ENCODE measurements around the gene RANBP6. TPM values are rescaled to one million over a fixed set of nuclear protein-coding genes. Genes with fewer than 3 reads are reported as not detected.
A peak's percentile ranks its signal among the peaks of the same experiment; 100 is the strongest.

Gene RANBP6
- total and polyA plus RNA-seq, 2 donors (not counting 1 experiment from before 2014, with no cell fraction given), result 7.2 to 25.9 TPM

- no peaks in the 10 kb centered on the region for H3K27me3 ChIP-seq (replicated peaks in 1 of 4; ENCODE audit: control extremely low read depth in 1 of 4, control insufficient read depth in 3 of 4, insufficient read depth in 4 of 4, low read length in 3 of 4)
- DNase-seq, result peak; percentile 92
- no peaks in the 10 kb centered on the region for H3K9me3 ChIP-seq (ENCODE audit: control extremely low read depth in 1 of 3, control insufficient read depth in 2 of 3, insufficient read depth in 1 of 3, low read length in 2 of 3)
- H3K4me2 ChIP-seq (replicated peaks; ENCODE audit: low read depth, low read length, poor library complexity, severe bottlenecking), result peak overlapping the region; percentile 96
- peaks cover 0 to 17% of the 10 kb centered on the region in 2 experiments for H3K36me3 ChIP-seq (replicated peaks in 1 of 2; ENCODE audit: control extremely low read depth in 1 of 2, control insufficient read depth in 1 of 2, extremely low read depth in 1 of 2, insufficient read depth in 2 of 2, low read length in 1 of 2)
- H4K20me1 ChIP-seq (ENCODE audit: control insufficient read depth, insufficient read depth, low read length, poor library complexity, severe bottlenecking), result peaks cover 6% of the 10 kb centered on the region
- intact Hi-C loops (cut with micrococcal nuclease), result loop anchor here (1.0 to 10.0 kb wide), 8 partner anchors 8 to 1330 kb away; partner anchors contain the start of genes AK3, CDC37L1, PLGRKT and RANBP6
- H3K27ac ChIP-seq (ENCODE audit: low read length in 2 of 2), result peak overlapping the region; percentile 86 to 91
- POLR2A ChIA-PET, result interaction anchor here (0.8 to 1.3 kb wide), 4 partner anchors 8 to 1328 kb away, joined by 3 to 7 read pairs (median 4); partner anchors contain the start of genes CDC37L1, PLGRKT and RANBP6
- Mint-ChIP-seq H3K4me3 (peak overlapping the region; percentile 95), H3K27ac (peak overlapping the region; percentile 92), H3K4me1 (peaks cover 43% of the 10 kb centered on the region), H3K27me3 (no peaks in the 10 kb centered on the region), H3K9me3 (ENCODE audit: insufficient read depth) (peaks cover 3% of the 10 kb centered on the region)
- peaks cover 44% of the 10 kb centered on the region for H3K79me2 ChIP-seq (ENCODE audit: control insufficient read depth, insufficient read depth, low read length)
- CTCF ChIA-PET, result interaction anchor here (0.8 to 2.8 kb wide), 4 partner anchors 8 to 47 kb away, joined by 3 to 12 read pairs (median 4); partner anchors contain the start of gene RANBP6
- under 1% methylated on average over 51 of the region's 59 CpGs for WGBS (ENCODE audit: insufficient coverage)
- no peak for TF ChIP-seq CTCF (IDR thresholded peaks at IDR 0.05)
- TF ChIP-seq EZH2 (IDR thresholded peaks at IDR 0.05; ENCODE audit: borderline replicate concordance, insufficient read depth, low read depth, low read length, poor library complexity, severe bottlenecking), result no peak
- ATAC-seq (ENCODE audit: low read depth), result peak; percentile 68
- H3K9ac ChIP-seq (ENCODE audit: low read length), result peak overlapping the region; percentile 84
- H3K4me1 ChIP-seq (ENCODE audit: control insufficient read depth in 2 of 2, insufficient read depth in 2 of 2, low read length in 2 of 2), result peaks cover 17 to 21% of the 10 kb centered on the region in 2 donors
- H2AFZ ChIP-seq (ENCODE audit: insufficient read depth, low read depth, low read length, poor library complexity, severe bottlenecking), result peak overlapping the region; percentile 77
- H3K4me3 ChIP-seq (ENCODE audit: control extremely low read depth in 1 of 5, extremely low read depth in 1 of 5, insufficient read depth in 1 of 5, low read depth in 2 of 5, low read length in 4 of 5), result peak overlapping the region; percentile 62 to 89 (median 80)
Observed at GRCh38 chr9:6007058-6007769, 8.2 kb downstream of the RANBP6 start.

GRCh38 chr9:6006749-6007057 is 8.7 kb downstream of the RANBP6 start:
- peaks cover under 1% of the 10 kb centered on the region for H3K9me3 Mint-ChIP-seq (ENCODE audit: insufficient read depth)
- H3K27me3 Mint-ChIP-seq, result no peaks in the 10 kb centered on the region
- peaks cover 0 to 13% of the 10 kb centered on the region in 2 experiments for H3K36me3 ChIP-seq (replicated peaks in 1 of 2; ENCODE audit: control extremely low read depth in 1 of 2, control insufficient read depth in 1 of 2, extremely low read depth in 1 of 2, insufficient read depth in 2 of 2, low read length in 1 of 2)
- ChIA-PET CTCF (interaction anchor here (0.8 to 2.8 kb wide), 4 partner anchors 9 to 47 kb away, joined by 3 to 12 read pairs (median 4); partner anchors contain the start of gene RANBP6), POLR2A (interaction anchor here (0.8 to 1.3 kb wide), 3 partner anchors 9 to 675 kb away, joined by 3 to 7 read pairs (median 4); partner anchors contain the start of genes PLGRKT and RANBP6)
- peaks cover 47% of the 10 kb centered on the region for H3K79me2 ChIP-seq (ENCODE audit: control insufficient read depth, insufficient read depth, low read length)
- peaks cover 17 to 21% of the 10 kb centered on the region in 2 donors for H3K4me1 ChIP-seq (ENCODE audit: control insufficient read depth in 2 of 2, insufficient read depth in 2 of 2, low read length in 2 of 2)
- TF ChIP-seq CTCF (IDR thresholded peaks at IDR 0.05) (no peak), EZH2 (IDR thresholded peaks at IDR 0.05; ENCODE audit: borderline replicate concordance, insufficient read depth, low read depth, low read length, poor library complexity, severe bottlenecking) (no peak)
- peak overlapping the region; percentile 95 for H3K4me3 Mint-ChIP-seq
- ATAC-seq (ENCODE audit: low read depth), result no peak
- H3K27ac Mint-ChIP-seq, result peak overlapping the region; percentile 92
- peak overlapping the region; percentile 96 for H3K4me2 ChIP-seq (replicated peaks; ENCODE audit: low read depth, low read length, poor library complexity, severe bottlenecking)
- no peaks in the 10 kb centered on the region for H3K27me3 ChIP-seq (replicated peaks in 1 of 4; ENCODE audit: control extremely low read depth in 1 of 4, control insufficient read depth in 3 of 4, insufficient read depth in 4 of 4, low read length in 3 of 4)
- peaks cover 12% of the 10 kb centered on the region for H4K20me1 ChIP-seq (ENCODE audit: control insufficient read depth, insufficient read depth, low read length, poor library complexity, severe bottlenecking)
- WGBS (ENCODE audit: insufficient coverage), result 0% methylated on average over 10 of the region's 13 CpGs
- H3K4me3 ChIP-seq (ENCODE audit: control extremely low read depth in 1 of 5, extremely low read depth in 1 of 5, insufficient read depth in 1 of 5, low read depth in 2 of 5, low read length in 4 of 5), result peak overlapping the region; percentile 58 to 89 (median 73)
- intact Hi-C loops (cut with micrococcal nuclease), result loop anchor here (1.0 to 10.0 kb wide), 8 partner anchors 9 to 1329 kb away; partner anchors contain the start of genes AK3, CDC37L1, PLGRKT and RANBP6
- H3K27ac ChIP-seq (ENCODE audit: low read length in 2 of 2), result peak overlapping the region; percentile 5 to 91
- DNase-seq, result no peak
- H3K9me3 ChIP-seq (ENCODE audit: control extremely low read depth in 1 of 3, control insufficient read depth in 2 of 3, insufficient read depth in 1 of 3, low read length in 2 of 3), result no peaks in the 10 kb centered on the region
- H2AFZ ChIP-seq (ENCODE audit: insufficient read depth, low read depth, low read length, poor library complexity, severe bottlenecking), result peak overlapping the region; percentile 77
- peak overlapping the region; percentile 84 for H3K9ac ChIP-seq (ENCODE audit: low read length)
- H3K4me1 Mint-ChIP-seq, result peaks cover 39% of the 10 kb centered on the region
